Psoas muscle (tissue), 8 donors: ENCODE results near the gene GTPBP4. TPM values are rescaled to one million over a fixed set of nuclear protein-coding genes. Genes with fewer than 3 reads are reported as not detected.

ENCODE experiments used
- ATAC-seq, 4 donors: fragments of 200-7000 bp; cut with Tn5 transposase; one replicate each; pipeline ENCODE4 v1.9.1; 2020; ENCODE audit warnings: moderate library complexity in 3 of 4, mild to moderate bottlenecking in 2 of 4
- DNase-seq, 2 donors: peaks; one replicate each; pipeline ENCODE4 v3.0.0-alpha.2; 2020
- H3K27ac ChIP-seq: fragments of 200-600 bp; one replicate; pipeline ENCODE4 v1.8.0; 2022
- H3K27me3 ChIP-seq, 3 donors: fragments of 200-600 bp in 1 of 3; one replicate each; pipeline versions ENCODE4 v1.6.1 to v1.8.0; 2013 to 2022; ENCODE audit warnings: low read length in 2 of 3, mild to moderate bottlenecking in 2 of 3, moderate library complexity in 1 of 3; ENCODE audit not compliant: insufficient read depth in 3 of 3
- H3K36me3 ChIP-seq, 2 donors: fragments of 200-600 bp in 1 of 2; one replicate each; pipeline versions ENCODE4 v1.6.1 to v1.8.0; 2013 to 2022; ENCODE audit warnings: low read depth in 1 of 2, mild to moderate bottlenecking in 1 of 2, moderate library complexity in 1 of 2; ENCODE audit not compliant: insufficient read depth in 1 of 2
- H3K4me1 ChIP-seq: fragments of 200-600 bp; one replicate; pipeline ENCODE4 v1.8.0; 2022
- H3K4me3 ChIP-seq: fragments of 200-600 bp; one replicate; pipeline ENCODE4 v1.8.0; 2022; ENCODE audit warnings: mild to moderate bottlenecking
- H3K9me3 ChIP-seq: fragments of 200-600 bp; one replicate; pipeline ENCODE4 v1.8.0; 2022
- WGBS, 3 donors: extraction: QIAGEN DNeasy Blood & Tissue Kit; methylation state at CpG; one replicate each; pipeline versions ENCODE4 v1.1.6 to v1.1.7; 2013; 5-methylcytosine and 5-hydroxymethylcytosine counted together
- intact Hi-C, 2 donors: fragments of 100-400 bp; cut with DNase I; formaldehyde crosslinking; loops; one replicate each; pipeline versions ENCODE4 v1.11.0 to v1.14.2; 2022
- long read RNA-seq, 2 donors: library from polyadenylated mRNA; unstranded; transcript quantifications; one replicate each; pipeline ENCODE4 v2.0.0, GENCODE V29; 2021
- polyA plus RNA-seq, 3 donors: library from polyadenylated mRNA; stranded (reverse); fragments of 200-250 nt; gene quantifications; one replicate each; pipeline ENCODE4 v1.2.3, GENCODE V29; 2013
- total RNA-seq, 4 donors: library from RNA; stranded (reverse); fragmentation: NEBNext Ultra II Directional in 2 of 4; extraction: Animal tissue kit (Norgen Biotek cat#: 25700) in 2 of 4; gene quantifications; one replicate each; pipeline versions ENCODE4 v1.2.1 to v1.2.4, GENCODE V29; 2021 to 2023
- TF ChIP-seq, protein P1 (sequence below): fragments of 200-600 bp; IDR thresholded peaks from one replicate; pipeline ENCODE4 v1.8.0; 2022; ENCODE audit warnings: antibody characterized with exemption
- donor health status: healthy with polysubstance abuse.
- donor health status: DM: no; HTN: no; CAD: no; lungs with moderate emphysema.
- donor health status: Bipolar disorder and iron deficiency.
- donor health status: healthy.
- donor health status: DM: yes; HTN: yes; CAD: no.
- donor health status: DM: no; HTN: no; CAD: no.
- donor health status: DM: no; HTN: no; CAD: no.
- donor health status: DM: yes; HTN: yes; CAD: no.

Gene GTPBP4
- total RNA-seq (10 to 100 TPM; 36.3 to 77.4 (median 68.5) TPM), polyA plus RNA-seq (100 to 1,000 TPM in 1 of 3 donors, 10 to 100 TPM in 2; 44.2 to 134 (median 70.2) TPM)
- long read RNA-seq, donor 1, full-length matches to known transcripts = 33 of 53 reads
- long read RNA-seq, donor 1, partial matches to known transcripts = 16 of 53 reads
- long read RNA-seq, donor 1, other reads (novel, unspliced or antisense) = 4 of 53 reads
- long read RNA-seq, donor 2, full-length matches to known transcripts = 106 of 150 reads
- long read RNA-seq, donor 2, partial matches to known transcripts = 31 of 150 reads
- long read RNA-seq, donor 2, other reads (novel, unspliced or antisense) = 13 of 150 reads

DNA sequence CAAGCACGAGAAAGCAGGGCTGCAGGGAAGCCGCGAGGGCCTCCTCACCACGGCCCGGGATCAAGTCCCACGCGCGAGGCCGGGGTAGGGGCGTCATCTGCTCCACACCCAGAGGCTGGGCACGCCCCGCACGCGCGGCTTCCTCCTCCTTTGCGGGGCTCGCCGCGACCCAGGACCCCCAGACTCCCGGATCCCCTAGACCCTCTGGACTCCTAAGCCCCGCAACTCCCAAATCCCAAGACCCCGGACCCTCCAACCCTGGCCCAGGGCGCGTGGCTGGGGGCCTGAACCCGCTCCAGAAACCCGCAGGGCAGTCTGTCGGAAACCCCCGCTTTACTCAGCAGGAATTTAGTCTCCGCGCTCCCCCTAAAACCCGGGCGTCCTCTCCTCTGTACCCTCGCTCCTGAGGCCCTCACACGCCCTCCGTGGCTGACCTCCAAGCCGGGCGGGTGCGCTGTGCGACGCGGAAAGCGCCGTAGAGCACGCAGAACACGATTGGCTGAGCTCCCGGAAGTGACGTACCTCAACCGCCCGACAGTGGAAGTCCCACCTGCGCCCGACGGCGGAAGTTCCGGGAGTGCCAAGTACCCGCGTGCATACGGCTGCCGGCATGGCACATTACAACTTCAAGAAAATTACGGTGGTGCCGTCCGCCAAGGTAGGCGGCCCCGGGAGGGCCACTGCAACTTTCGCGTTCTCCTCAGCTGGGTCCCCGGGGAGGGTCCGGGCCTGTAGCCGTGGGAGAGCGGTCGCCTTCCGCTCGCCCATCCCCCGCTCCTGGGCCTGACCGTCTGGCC is at the start of gene GTPBP4:
Gene GTPBP4, plus strand, starts transcription at position 565 of the 797 bp plus-strand sequence. Its CDS starts 46 bp downstream, at position 611.
- TF ChIP-seq, protein P1, sequence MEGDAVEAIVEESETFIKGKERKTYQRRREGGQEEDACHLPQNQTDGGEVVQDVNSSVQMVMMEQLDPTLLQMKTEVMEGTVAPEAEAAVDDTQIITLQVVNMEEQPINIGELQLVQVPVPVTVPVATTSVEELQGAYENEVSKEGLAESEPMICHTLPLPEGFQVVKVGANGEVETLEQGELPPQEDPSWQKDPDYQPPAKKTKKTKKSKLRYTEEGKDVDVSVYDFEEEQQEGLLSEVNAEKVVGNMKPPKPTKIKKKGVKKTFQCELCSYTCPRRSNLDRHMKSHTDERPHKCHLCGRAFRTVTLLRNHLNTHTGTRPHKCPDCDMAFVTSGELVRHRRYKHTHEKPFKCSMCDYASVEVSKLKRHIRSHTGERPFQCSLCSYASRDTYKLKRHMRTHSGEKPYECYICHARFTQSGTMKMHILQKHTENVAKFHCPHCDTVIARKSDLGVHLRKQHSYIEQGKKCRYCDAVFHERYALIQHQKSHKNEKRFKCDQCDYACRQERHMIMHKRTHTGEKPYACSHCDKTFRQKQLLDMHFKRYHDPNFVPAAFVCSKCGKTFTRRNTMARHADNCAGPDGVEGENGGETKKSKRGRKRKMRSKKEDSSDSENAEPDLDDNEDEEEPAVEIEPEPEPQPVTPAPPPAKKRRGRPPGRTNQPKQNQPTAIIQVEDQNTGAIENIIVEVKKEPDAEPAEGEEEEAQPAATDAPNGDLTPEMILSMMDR = no peak
- WGBS, 3 donors = 0 to 1% (median 0%) methylated on average over 62 to 74 of the region's 74 CpGs
- DNase-seq (peak; percentile 99 to 100), ATAC-seq (peak; percentile 98 to 99 (median 98))
- Histone ChIP-seq H3K4me3 (peak within 1 kb of the TSS; percentile 94), H3K36me3 (peaks cover 1 to 8% of the 10 kb centered on the region in 2 donors), H3K27me3 (no peaks in the 10 kb centered on the region), H3K27ac (peak within 1 kb of the TSS; percentile 96), H3K4me1 (peaks cover 20% of the 10 kb centered on the region), H3K9me3 (no peaks in the 10 kb centered on the region)
- intact Hi-C loops = loop anchor here (5.0 kb wide), 2 partner anchors 56 to 69 kb away; partner anchors contain the start of genes LARP4B (in 2 of the 2) and WDR37 (in 2 of the 2)

DNA sequence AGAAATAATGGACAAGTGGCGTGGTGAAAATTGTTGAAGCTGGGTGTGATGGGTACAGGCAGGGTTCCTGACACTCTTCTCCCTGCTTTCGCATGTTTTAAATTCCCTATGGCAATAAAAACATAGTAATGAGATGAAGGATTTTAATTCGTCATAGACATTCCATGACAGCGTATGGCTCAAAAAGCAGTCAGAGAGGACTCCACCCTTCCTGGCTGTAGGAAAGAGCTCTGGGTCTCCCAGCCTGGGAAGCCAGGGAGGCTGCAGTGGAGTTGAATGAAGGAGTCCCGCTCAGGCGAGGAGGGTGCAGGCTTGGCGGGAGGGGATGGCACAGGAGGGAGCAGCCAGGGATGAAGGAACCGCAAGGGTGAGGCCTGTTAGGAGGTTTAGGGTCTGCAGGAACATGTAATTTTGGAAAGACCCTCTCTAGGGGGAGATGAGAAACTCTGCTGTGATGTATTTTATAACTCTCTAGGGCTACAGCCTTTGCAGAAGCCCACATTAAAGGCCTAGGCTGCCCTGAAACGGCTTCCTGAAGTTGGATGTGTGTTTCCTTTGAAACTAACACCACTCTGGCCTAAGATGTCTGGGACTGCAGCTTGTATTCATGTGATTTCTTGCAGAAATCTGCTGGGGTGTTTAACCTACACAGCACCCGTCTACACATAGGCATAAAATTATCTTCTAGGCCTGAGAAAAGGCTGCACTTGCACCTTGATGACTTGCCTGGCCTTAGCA is 49.1 kb upstream of the GTPBP4 start:
- Histone ChIP-seq H3K9me3 (no peaks in the 10 kb centered on the region), H3K4me3 (no peak overlapping the region), H3K36me3 (peaks cover 0 to 3% of the 10 kb centered on the region in 2 donors), H3K27ac (no peak overlapping the region), H3K4me1 (no peaks in the 10 kb centered on the region), H3K27me3 (no peaks in the 10 kb centered on the region)
- no peak for ATAC-seq
- DNase-seq = no peak
- intact Hi-C loops = loop anchor here in 1 of 2 donors (10.0 kb wide), 1 partner anchor 116 kb away; the partner anchor contains the start of gene WDR37
- TF ChIP-seq, protein P1 = no peak
- 64 to 74% (median 71%) methylated on average over 10 of the region's 10 CpGs for WGBS, 3 donors

DNA sequence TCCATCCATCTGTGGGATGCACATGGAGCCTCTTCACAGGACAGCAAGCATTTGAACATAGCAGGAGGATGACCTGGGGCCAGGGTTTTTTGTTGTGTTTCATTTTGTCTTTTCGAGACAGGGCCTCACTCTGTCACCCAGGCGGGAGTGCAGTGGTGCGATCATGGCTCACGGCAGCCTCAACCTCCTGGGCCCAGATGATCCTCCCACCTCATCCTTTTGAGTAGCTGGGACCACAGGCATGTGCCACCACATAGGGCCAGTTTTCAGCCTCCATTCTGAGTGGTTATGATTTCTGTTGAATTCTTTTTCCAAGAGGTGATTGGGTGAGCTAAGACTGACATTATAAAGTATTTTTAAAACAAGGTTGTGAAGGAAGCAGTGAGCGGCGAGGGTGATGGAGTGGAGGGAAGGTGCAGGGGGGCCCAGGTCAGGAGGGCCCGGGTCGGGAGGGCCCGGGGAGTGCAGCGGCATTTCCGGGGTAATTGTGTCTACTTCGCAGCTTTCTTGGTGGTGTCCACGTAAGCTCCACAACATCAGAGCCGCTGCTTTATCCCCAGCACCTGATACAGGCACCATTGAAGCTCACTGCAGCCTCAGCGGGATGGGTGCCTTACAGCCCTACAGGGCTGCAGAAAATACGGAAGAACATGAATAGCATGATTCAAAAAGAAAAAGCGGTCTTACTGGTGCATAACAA is 44.8 kb upstream of the GTPBP4 start:
- intact Hi-C loops = loop anchor here in 1 of 2 donors (5.0 kb wide), 1 partner anchor 34 kb away; no protein-coding TSS in a partner anchor
- DNase-seq (no peak), ATAC-seq (no peak)
- Histone ChIP-seq H3K27ac (no peak overlapping the region), H3K36me3 (no peaks in the 10 kb centered on the region), H3K4me1 (no peaks in the 10 kb centered on the region), H3K27me3 (no peaks in the 10 kb centered on the region), H3K9me3 (no peaks in the 10 kb centered on the region), H3K4me3 (no peak overlapping the region)
- TF ChIP-seq, protein P1 = no peak
- 89 to 93% (median 90%) methylated on average over 17 of the region's 17 CpGs for WGBS, 3 donors
